Pancreas (tissue), 10 donors: ENCODE data around the gene CELF3. TPM values are rescaled to one million over a fixed set of nuclear protein-coding genes. Genes with fewer than 3 reads are reported as not detected.
"Not testable (repeated sequence)": the region's sequence is repeated elsewhere in the genome, so short reads cannot be mapped to it uniquely, and the experiment has no call there.

Experiments
- ATAC-seq, 4 donors: fragments of 200-7000 bp; cut with Tn5 transposase; one replicate each; pipeline versions ENCODE4 v1.8.0 to v1.9.1; 2020; ENCODE audit warnings: mild to moderate bottlenecking in 4 of 4, moderate library complexity in 4 of 4
- DNase-seq, 6 donors: peaks; one replicate each; pipeline ENCODE4 v3.0.0-alpha.2; 2020
- FAIRE-seq: peaks from 2 replicates; lab custom pipeline; 2012; peaks lifted over from hg19 to GRCh38; lab: Jason Lieb, UNC
- H3K27ac ChIP-seq, 4 donors: fragments of 200-600 bp; sonication (generic); 1 replicate in 3 of 4; 2 replicates in 1 of 4; pipeline versions ENCODE4 v1.5.0 to v1.8.0; 2020
- H3K27me3 ChIP-seq, 4 donors: fragments of 200-600 bp; one replicate each; pipeline ENCODE4 v1.8.0; 2021
- H3K36me3 ChIP-seq, 3 donors: fragments of 200-600 bp; sonication (generic) in 1 of 3; one replicate each; pipeline versions ENCODE4 v1.5.0 to v1.8.0; 2020 to 2021
- H3K4me1 ChIP-seq, 3 donors: fragments of 200-600 bp; one replicate each; pipeline ENCODE4 v1.8.0; 2021
- H3K4me3 ChIP-seq, 4 donors: fragments of 200-600 bp; sonication (generic) in 2 of 4; one replicate each; pipeline versions ENCODE4 v1.5.0 to v1.8.0; 2020 to 2021
- H3K9me3 ChIP-seq, 4 donors: fragments of 200-600 bp; one replicate each; pipeline ENCODE4 v1.8.0; 2021
- WGBS, 2 donors: extraction: QIAGEN DNeasy Blood & Tissue Kit; methylation state at CpG; one replicate each; pipeline ENCODE4 v1.1.7; 2013; 5-methylcytosine and 5-hydroxymethylcytosine counted together
- intact Hi-C, 3 donors: fragments of 100-400 bp; cut with DNase I; formaldehyde crosslinking; loops; one replicate each; pipeline versions ENCODE4 v1.11.1 to v1.14.2; 2022
- polyA plus RNA-seq, 2 donors: library from polyadenylated mRNA; stranded (reverse); fragments of 200-250 nt; gene quantifications; one replicate each; pipeline ENCODE4 v1.2.3, GENCODE V29; 2013
- total RNA-seq, 6 donors: library from RNA; stranded (reverse); fragmentation: NEBNext Ultra II Directional in 4 of 6; extraction: Animal tissue kit (Norgen Biotek cat#: 25700) in 4 of 6; gene quantifications; one replicate each; pipeline versions ENCODE4 v1.2.1 to v1.2.4, GENCODE V29; 2021 to 2023
- TF ChIP-seq, protein P1 (sequence below), 4 donors: fragments of 200-600 bp; sonication (generic) in 3 of 4; IDR thresholded peaks; one replicate each; pipeline versions ENCODE4 v1.5.0 to v1.8.0; 2021; ENCODE audit warnings: antibody characterized with exemption in 4 of 4
- donor health status: healthy with polysubstance abuse.
- donor health status: DM: no; HTN: no; CAD: no; lungs with moderate emphysema.
- donor health status: DM: no; HTN: no; CAD: no.
- donor health status: control.
- donor health status: control.
- donor health status: Bipolar disorder and iron deficiency.
- donor health status: DM: yes; HTN: yes; CAD: no.
- donor health status: DM: no; HTN: no; CAD: no.
- donor health status: DM: no; HTN: no; CAD: no.
- donor health status: DM: yes; HTN: yes; CAD: no.

The CELF3 gene
- total and polyA plus RNA-seq, 8 donors = 1.1 to 76.3 (median 5.9) TPM

DNA sequence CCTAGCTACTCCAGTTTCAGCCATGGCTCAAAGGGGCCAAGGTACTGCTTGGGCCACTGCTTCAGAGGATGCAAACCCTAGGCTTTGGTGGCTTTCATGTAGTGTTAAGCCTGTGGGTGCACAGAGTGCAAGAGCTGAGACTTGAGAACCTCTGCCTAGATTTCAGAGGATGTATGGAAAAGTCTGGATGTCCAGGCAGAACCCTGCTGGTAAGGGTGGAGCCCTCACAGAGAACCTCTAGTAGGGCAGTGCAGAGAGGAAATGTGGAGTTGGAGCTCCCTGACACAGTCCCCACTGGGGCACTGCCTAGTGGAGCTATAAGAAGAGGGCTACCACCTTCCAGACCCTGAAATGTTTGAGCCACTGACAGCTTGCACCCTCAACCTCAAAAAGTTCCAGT, 20.9 kb upstream of the CELF3 start:
- H3K9me3 ChIP-seq = no peaks in the 10 kb centered on the region
- FAIRE-seq = no peak
- TF ChIP-seq, protein P1, sequence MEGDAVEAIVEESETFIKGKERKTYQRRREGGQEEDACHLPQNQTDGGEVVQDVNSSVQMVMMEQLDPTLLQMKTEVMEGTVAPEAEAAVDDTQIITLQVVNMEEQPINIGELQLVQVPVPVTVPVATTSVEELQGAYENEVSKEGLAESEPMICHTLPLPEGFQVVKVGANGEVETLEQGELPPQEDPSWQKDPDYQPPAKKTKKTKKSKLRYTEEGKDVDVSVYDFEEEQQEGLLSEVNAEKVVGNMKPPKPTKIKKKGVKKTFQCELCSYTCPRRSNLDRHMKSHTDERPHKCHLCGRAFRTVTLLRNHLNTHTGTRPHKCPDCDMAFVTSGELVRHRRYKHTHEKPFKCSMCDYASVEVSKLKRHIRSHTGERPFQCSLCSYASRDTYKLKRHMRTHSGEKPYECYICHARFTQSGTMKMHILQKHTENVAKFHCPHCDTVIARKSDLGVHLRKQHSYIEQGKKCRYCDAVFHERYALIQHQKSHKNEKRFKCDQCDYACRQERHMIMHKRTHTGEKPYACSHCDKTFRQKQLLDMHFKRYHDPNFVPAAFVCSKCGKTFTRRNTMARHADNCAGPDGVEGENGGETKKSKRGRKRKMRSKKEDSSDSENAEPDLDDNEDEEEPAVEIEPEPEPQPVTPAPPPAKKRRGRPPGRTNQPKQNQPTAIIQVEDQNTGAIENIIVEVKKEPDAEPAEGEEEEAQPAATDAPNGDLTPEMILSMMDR (IDR thresholded peaks at IDR 0.05) = no peak

DNA sequence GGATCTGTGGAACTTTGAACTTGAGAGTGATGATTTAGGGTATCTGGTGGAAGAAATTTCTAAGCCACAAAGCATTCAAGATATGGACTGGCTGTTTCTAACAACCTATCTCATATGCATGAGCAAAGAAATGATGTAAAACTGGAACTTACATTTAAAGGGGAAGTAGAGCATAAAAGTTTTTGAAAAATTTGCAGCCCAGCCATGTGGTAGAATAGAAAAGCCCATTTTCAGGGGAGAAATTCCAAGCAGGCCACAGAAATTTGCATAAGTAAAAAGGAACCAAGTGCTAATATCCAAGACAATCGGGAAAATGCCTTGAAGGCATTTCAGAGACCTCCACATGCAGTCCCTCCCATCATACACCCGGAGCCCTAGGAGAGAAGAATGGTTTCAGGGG, 20.4 kb upstream of the CELF3 start:
- intact Hi-C loops = loop anchor here in 1 of 3 donors (10.0 kb wide), 1 partner anchor 142 kb away; no protein-coding TSS in a partner anchor
- no peaks in the 10 kb centered on the region for H3K36me3 ChIP-seq
- H3K27me3 ChIP-seq = no peaks in the 10 kb centered on the region
- no peak for DNase-seq
- no peak for ATAC-seq
- H3K4me3 ChIP-seq = no peak overlapping the region
- TF ChIP-seq, protein P1 (IDR thresholded peaks at IDR 0.05) = no peak
- H3K4me1 ChIP-seq = peaks cover 0 to 4% (median 0%) of the 10 kb centered on the region in 3 donors
- no peak overlapping the region for H3K27ac ChIP-seq
- no peaks in the 10 kb centered on the region for H3K9me3 ChIP-seq
- FAIRE-seq = no peak
- WGBS, 2 donors = 72 to 84% methylated on average over 2 of the region's 2 CpGs

More for the DNA sequence above, 20.9 kb upstream of the CELF3 start:
- Histone ChIP-seq H3K27me3 (no peaks in the 10 kb centered on the region), H3K36me3 (no peaks in the 10 kb centered on the region), H3K4me1 (peaks cover 0 to 4% (median 0%) of the 10 kb centered on the region in 3 donors), H3K4me3 (no peak overlapping the region), H3K27ac (no peak overlapping the region)
- ATAC-seq (no peak), DNase-seq (no peak)
- intact Hi-C loops = loop anchor here in 1 of 3 donors (10.0 kb wide), 1 partner anchor 143 kb away; no protein-coding TSS in a partner anchor

DNA sequence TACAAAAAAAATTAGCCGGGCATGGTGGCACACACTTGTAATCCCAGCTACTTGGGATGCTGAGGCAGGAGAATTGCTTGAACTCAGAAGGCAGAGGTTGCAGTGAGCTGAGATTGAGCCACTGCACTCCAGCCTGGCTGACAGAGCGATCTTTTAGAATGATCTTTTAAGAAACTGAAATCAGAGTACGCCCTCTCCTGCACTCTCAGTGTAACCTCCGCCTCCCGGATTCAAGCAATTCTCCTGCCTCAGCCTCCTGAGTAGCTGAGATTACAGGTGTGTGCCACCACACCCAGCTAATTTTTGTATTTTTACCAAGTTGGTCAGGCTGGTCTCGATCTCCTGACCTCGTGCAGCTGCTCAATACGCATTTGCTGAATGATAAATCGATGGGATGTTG, 17.4 kb upstream of the CELF3 start:
- not testable (repeated sequence) for H3K27ac ChIP-seq, H3K36me3 ChIP-seq, H3K4me3 ChIP-seq, H3K9me3 ChIP-seq, FAIRE-seq, DNase-seq, ATAC-seq, H3K27me3 ChIP-seq
- WGBS, 2 donors = 86 to 91% methylated on average over 9 of the region's 9 CpGs
- intact Hi-C loops = loop anchor here in 2 of 3 donors (2.0 to 10.0 kb wide), 2 partner anchors 139 kb away; no protein-coding TSS in a partner anchor
- peaks cover 6 to 17% (median 11%) of the 10 kb centered on the region in 3 donors for H3K4me1 ChIP-seq

DNA sequence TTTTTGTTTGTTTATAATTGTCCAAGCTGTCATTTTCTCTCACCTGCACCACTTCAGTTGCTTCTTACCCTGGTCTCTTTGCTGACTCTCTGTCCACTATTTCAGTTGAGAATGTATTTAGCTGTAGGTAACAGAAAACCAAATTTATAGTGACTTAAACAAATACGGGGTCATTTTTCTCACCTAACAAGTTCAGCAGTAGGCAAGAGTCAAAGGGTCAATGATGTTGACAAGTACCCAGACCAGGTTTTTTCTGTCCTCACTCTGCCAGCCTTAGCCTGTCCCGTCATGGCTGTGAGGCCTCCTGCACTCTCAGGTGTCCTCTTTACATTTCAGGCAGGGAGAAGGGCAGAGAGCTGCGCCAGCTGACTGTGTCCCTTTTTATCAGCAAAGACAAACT, 16.5 kb upstream of the CELF3 start:
- Histone ChIP-seq H3K4me1 (peaks cover 10 to 21% (median 11%) of the 10 kb centered on the region in 3 donors), H3K9me3 (no peaks in the 10 kb centered on the region), H3K36me3 (no peaks in the 10 kb centered on the region), H3K4me3 (no peak overlapping the region), H3K27me3 (no peaks in the 10 kb centered on the region), H3K27ac (no peak overlapping the region)
- TF ChIP-seq, protein P1 (IDR thresholded peaks at IDR 0.05) = no peak
- DNase-seq = no peak
- 63 to 70% methylated on average over 3 of the region's 3 CpGs for WGBS, 2 donors
- no peak for ATAC-seq
- FAIRE-seq = no peak
- intact Hi-C loops = loop anchor here in 1 of 3 donors (10.0 kb wide), 1 partner anchor 138 kb away; no protein-coding TSS in a partner anchor

GRCh38 chr1:151729966-151730291, 13.3 kb upstream of the CELF3 start:
- DNase-seq (peak in 1 of 6 donors; percentile 2), ATAC-seq (peak in 3 of 4 donors; percentile 19 to 42 (median 25)), FAIRE-seq (no peak)
- H3K4me1 ChIP-seq = peaks cover 10 to 21% (median 11%) of the 10 kb centered on the region in 3 donors
- H3K4me3 ChIP-seq = no peak overlapping the region
- intact Hi-C loops = loop anchor here in 1 of 3 donors (10.0 kb wide), 1 partner anchor 135 kb away; no protein-coding TSS in a partner anchor
- no peaks in the 10 kb centered on the region for H3K9me3 ChIP-seq
- WGBS, 2 donors = 68 to 70% methylated on average over 4 of the region's 4 CpGs
- peak overlapping the region in 3 of 4 donors; percentile 78 to 83 (median 78) for H3K27ac ChIP-seq
- H3K36me3 ChIP-seq = no peaks in the 10 kb centered on the region
- TF ChIP-seq, protein P1 (IDR thresholded peaks at IDR 0.05) = no peak
- no peaks in the 10 kb centered on the region for H3K27me3 ChIP-seq
